GM19397 (cell line): ENCODE results near the gene DHRS2.

Source experiments
- ATAC-seq: cut with Tn5 transposase; IDR thresholded peaks from one replicate; pipeline ENCODE4 v1.9.1; 2021; ENCODE audit warnings: mild to moderate bottlenecking, moderate library complexity; ENCODE audit not compliant: unreplicated experiment

The DHRS2 gene

GRCh38 chr14:23612354-23612732, 23.8 kb upstream of the DHRS2 start:
- ATAC-seq, result no peak

DNA sequence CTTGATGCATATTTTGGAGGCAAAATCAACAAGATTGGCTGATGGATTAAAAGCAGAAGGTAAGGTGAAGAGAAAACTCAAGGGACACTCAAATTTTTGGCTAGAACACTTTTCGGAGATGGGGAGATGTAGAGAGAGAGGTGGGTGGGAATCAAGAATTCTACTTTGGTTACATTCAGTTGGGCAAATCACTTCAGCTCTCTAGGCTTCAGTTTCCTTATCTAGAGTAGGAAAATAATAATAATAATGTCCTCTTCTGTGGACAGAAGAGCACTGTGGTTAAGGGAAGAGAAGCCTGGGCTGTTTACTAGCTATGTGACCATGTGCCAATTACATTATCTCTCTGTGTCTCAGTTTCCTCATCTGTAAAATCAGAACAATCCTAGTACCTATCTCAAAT, 23.4 kb upstream of the DHRS2 start:
- no peak for ATAC-seq

- no peak for ATAC-seq
Observed at GRCh38 chr14:23613242-23614070, 22.7 kb upstream of the DHRS2 start.

GRCh38 chr14:23614395-23614828, 21.8 kb upstream of the DHRS2 start:
- ATAC-seq, result no peak

GRCh38 chr14:23615856-23616255, 20.3 kb upstream of the DHRS2 start:
- ATAC-seq, result no peak

GRCh38 chr14:23617539-23617938, 18.6 kb upstream of the DHRS2 start:
- no peak for ATAC-seq

DNA sequence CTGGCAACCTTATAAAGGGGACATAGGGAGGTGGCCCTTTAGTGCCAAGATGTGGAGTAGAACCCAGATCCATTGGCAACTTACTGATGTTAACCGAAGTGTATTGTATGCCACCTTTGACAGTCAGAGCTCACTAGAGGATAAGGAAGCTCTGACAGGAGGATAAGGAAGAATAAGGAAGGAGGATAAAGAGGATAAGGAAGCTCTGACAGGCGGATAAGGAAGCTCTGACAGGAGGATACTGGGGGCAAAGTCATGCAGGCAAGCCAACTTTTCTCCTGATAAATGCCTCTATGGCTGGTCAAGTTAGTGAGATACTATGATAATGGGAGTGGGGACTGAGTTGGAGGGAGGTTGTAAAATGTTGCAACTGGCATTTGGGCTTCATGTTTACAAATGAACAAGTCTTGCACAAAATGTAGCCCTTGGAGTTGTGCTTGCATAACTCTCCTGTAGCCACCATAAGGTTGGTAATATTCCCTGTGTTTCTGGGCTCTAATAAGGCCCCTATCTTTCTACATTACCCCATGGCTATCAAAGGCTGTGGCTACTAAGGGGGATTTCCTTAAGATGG, 17.7 kb upstream of the DHRS2 start:
- ATAC-seq, result no peak

GRCh38 chr14:23620177-23620702, 15.9 kb upstream of the DHRS2 start:
- no peak for ATAC-seq

- no peak for ATAC-seq
Observed at GRCh38 chr14:23621204-23621931, 14.8 kb upstream of the DHRS2 start.

- no peak for ATAC-seq
Observed at GRCh38 chr14:23621932-23622730, 14.0 kb upstream of the DHRS2 start.

GRCh38 chr14:23622990-23623389, 13.2 kb upstream of the DHRS2 start:
- no peak for ATAC-seq

GRCh38 chr14:23623962-23624361, 12.2 kb upstream of the DHRS2 start:
- no peak for ATAC-seq

DNA sequence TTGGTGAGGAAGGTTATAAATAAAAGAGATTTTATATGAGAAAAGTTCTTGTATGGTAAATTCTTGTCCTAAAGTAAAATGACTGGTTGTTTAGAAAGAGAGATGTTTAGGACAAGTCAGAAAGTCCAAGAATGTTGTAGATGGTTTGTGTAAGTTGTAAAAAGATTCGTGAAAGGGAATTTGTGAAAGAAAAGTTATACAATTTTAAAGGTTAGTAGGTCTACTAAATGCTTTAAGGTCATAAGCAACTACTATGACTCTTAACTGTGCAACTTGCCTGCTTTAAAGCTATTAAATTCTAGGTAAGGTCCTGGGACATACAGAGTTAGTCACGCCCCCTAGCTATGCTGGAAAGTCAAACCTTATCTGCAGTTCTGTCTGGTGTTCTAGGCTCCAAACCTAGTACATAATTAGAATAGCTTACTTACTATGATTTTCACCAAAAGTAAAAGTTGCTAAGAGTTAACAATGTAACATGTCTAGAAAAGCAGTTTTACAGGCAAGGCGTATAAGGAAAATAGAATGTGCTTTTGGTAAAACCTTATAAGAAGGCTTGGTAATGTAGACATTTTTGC, 11.2 kb upstream of the DHRS2 start:
- no peak for ATAC-seq

DNA sequence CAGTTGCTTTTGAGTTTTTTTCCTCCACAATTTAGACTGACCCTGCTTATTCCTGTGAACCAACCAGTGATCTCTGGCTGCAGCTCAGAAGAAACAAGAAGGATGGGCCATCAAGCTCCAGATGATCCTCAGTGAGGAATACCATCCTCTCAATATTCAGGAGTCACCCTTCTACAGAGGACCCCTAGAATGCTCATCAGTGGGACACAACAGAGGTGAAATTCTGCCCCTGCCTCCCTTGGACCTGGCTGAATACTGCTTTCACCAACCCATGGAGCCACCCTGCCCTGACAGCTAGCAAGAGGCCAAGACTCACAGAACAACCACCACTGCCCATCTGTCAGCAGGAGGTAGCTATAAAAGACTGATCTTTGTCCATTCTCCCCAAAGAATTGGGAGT, 9.2 kb upstream of the DHRS2 start:
- no peak for ATAC-seq

DNA sequence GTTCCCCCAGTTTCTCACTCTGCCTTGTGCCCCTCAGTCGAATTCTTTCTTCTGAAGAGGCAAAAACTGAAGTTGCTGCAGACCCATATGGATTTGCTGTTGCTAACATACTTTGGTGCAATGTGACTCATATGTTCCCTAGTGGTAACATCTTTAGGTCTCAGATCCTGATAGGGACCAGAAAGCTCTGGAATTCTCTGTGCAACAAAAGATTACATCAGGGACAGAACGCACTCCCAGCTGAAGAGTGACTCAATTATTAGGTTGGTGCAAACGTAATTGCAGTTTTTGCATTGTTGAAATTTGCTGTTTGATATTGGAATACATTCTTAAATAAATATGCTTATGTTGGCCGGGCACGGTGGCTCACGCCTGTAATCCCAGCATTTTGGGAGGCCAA, 8.2 kb upstream of the DHRS2 start:
- ATAC-seq, result no peak

GRCh38 chr14:23629204-23629603, 7.0 kb upstream of the DHRS2 start:
- no peak for ATAC-seq

- ATAC-seq, result no peak
Observed at GRCh38 chr14:23629832-23630396, 6.2 kb upstream of the DHRS2 start.

- ATAC-seq, result no peak
Observed at GRCh38 chr14:23630687-23631086, 5.5 kb upstream of the DHRS2 start.

DNA sequence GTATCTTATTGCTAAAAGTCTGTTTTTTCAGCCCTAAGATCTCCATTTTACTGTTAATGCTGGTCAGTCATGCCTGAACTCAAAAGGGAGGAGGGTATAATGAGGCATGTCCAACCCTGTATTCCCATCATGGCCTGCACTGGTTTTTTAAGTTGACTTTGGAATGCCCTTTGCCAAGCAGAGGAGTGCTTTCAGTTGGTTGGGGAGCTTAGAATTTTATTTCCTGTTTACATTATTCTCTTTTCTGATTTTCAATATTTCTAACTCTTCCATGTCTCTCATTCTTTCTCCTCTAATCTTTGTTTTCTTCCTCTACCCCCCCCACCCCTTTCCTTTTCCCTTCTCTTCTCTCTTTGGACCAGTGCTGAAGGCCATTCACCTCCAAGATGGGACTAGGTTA, 4.9 kb upstream of the DHRS2 start:
- ATAC-seq, result no peak
